Measurements from ENCODE around the gene HRK.

DNA sequence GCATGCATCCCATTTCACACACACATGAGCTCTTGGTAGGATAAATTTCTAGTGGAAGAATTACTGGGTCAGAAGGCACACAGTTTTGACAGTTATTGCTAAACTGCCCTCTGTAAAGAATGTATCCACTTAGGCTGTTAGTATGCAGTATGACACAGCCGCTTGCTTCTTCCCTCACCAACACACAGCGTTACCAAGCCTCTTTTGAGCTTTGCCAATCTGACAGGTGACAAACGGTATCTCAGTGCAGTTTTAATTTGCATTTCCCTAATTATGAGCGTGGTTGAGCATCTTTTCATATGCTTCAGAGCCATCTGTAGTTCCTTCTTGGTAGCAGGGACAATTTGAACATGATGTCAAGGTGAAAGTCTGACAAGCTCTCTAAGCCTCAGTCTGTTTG, 42.9 kb downstream of the HRK start:
- TF ChIP-seq, protein P1, sequence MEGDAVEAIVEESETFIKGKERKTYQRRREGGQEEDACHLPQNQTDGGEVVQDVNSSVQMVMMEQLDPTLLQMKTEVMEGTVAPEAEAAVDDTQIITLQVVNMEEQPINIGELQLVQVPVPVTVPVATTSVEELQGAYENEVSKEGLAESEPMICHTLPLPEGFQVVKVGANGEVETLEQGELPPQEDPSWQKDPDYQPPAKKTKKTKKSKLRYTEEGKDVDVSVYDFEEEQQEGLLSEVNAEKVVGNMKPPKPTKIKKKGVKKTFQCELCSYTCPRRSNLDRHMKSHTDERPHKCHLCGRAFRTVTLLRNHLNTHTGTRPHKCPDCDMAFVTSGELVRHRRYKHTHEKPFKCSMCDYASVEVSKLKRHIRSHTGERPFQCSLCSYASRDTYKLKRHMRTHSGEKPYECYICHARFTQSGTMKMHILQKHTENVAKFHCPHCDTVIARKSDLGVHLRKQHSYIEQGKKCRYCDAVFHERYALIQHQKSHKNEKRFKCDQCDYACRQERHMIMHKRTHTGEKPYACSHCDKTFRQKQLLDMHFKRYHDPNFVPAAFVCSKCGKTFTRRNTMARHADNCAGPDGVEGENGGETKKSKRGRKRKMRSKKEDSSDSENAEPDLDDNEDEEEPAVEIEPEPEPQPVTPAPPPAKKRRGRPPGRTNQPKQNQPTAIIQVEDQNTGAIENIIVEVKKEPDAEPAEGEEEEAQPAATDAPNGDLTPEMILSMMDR (conservative IDR thresholded peaks at IDR 0.05; ENCODE audit: low read depth, low read length), result no peak
- TF ChIP-seq, protein P2, sequence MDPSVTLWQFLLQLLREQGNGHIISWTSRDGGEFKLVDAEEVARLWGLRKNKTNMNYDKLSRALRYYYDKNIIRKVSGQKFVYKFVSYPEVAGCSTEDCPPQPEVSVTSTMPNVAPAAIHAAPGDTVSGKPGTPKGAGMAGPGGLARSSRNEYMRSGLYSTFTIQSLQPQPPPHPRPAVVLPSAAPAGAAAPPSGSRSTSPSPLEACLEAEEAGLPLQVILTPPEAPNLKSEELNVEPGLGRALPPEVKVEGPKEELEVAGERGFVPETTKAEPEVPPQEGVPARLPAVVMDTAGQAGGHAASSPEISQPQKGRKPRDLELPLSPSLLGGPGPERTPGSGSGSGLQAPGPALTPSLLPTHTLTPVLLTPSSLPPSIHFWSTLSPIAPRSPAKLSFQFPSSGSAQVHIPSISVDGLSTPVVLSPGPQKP (IDR thresholded peaks at IDR 0.05; ENCODE audit: borderline replicate concordance, low read depth, low read length), result no peak
- no peak for TF ChIP-seq SMC3 (IDR thresholded peaks at IDR 0.05; ENCODE audit: low read depth, low read length)
- TF ChIP-seq RFX5 (IDR thresholded peaks at IDR 0.05; ENCODE audit: low read depth, low read length), result no peak
- no peak for TF ChIP-seq MAZ (IDR thresholded peaks at IDR 0.05; ENCODE audit: borderline replicate concordance, low read depth, low read length)
- no peak for TF ChIP-seq BHLHE40 (IDR thresholded peaks at IDR 0.05; ENCODE audit: low read depth, low read length)
- TF ChIP-seq NFE2L2 (IDR thresholded peaks at IDR 0.05; ENCODE audit: low read depth, low read length), result no peak
- TF ChIP-seq, protein P3, sequence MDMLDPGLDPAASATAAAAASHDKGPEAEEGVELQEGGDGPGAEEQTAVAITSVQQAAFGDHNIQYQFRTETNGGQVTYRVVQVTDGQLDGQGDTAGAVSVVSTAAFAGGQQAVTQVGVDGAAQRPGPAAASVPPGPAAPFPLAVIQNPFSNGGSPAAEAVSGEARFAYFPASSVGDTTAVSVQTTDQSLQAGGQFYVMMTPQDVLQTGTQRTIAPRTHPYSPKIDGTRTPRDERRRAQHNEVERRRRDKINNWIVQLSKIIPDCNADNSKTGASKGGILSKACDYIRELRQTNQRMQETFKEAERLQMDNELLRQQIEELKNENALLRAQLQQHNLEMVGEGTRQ (IDR thresholded peaks at IDR 0.05; ENCODE audit: low read depth, low read length), result no peak
- no peak for TF ChIP-seq RAD21 (IDR thresholded peaks at IDR 0.05; ENCODE audit: low read length)

Measured in IMR-90 (cell line).